H9 (cell line): ENCODE measurements around the gene TMEM98. TPM values are rescaled to one million over a fixed set of nuclear protein-coding genes. Genes with fewer than 3 reads are reported as not detected.

Source experiments
- DNase-seq: peaks from one replicate; pipeline ENCODE4 v3.0.0-alpha.2; 2017
- H2AFZ ChIP-seq: one replicate; pipeline ENCODE4 v1.6.1; 2013; ENCODE audit warnings: mild to moderate bottlenecking, low read length, control low read depth, moderate library complexity
- H2AK5ac ChIP-seq: 2 replicates; pipeline ENCODE4 v1.6.1; 2013; ENCODE audit warnings: low read length, control low read depth, mixed read lengths; ENCODE audit not compliant: insufficient read length
- H2BK120ac ChIP-seq: one replicate; pipeline ENCODE4 v1.6.1; 2013; ENCODE audit warnings: low read depth, mild to moderate bottlenecking, low read length, control low read depth, inconsistent platforms; ENCODE audit not compliant: poor library complexity, severe bottlenecking
- H2BK12ac ChIP-seq: 2 replicates; pipeline ENCODE4 v1.6.1; 2013; ENCODE audit warnings: low read length, control low read depth, mixed read lengths, low read depth; ENCODE audit not compliant: insufficient read length
- H2BK15ac ChIP-seq: 2 replicates; pipeline ENCODE4 v1.6.1; 2013; ENCODE audit warnings: low read depth, low read length, control low read depth
- H2BK20ac ChIP-seq: one replicate; pipeline ENCODE4 v1.6.1; 2013; ENCODE audit warnings: low read depth, mild to moderate bottlenecking, low read length, control low read depth, inconsistent platforms; ENCODE audit not compliant: poor library complexity, severe bottlenecking
- H2BK5ac ChIP-seq: 2 replicates; pipeline ENCODE4 v1.6.1; 2013; ENCODE audit warnings: low read length, control low read depth, mixed read lengths; ENCODE audit not compliant: insufficient read length
- H3K14ac ChIP-seq: 2 replicates; pipeline ENCODE4 v1.6.1; 2013; ENCODE audit warnings: low read length, control low read depth; ENCODE audit not compliant: insufficient read depth
- H3K18ac ChIP-seq: 2 replicates; pipeline ENCODE4 v1.6.1; 2013; ENCODE audit warnings: low read depth, mild to moderate bottlenecking, mixed read lengths, low read length, control low read depth; ENCODE audit not compliant: insufficient read length
- H3K23ac ChIP-seq: 2 replicates; pipeline ENCODE4 v1.6.1; 2013; ENCODE audit warnings: low read length, control low read depth, mixed read lengths, low read depth; ENCODE audit not compliant: insufficient read length
- H3K23me2 ChIP-seq: 2 replicates; pipeline ENCODE4 v1.6.1; 2013; ENCODE audit warnings: low read depth, mild to moderate bottlenecking, mixed read lengths, low read length, control low read depth; ENCODE audit not compliant: insufficient read length, poor library complexity, severe bottlenecking
- H3K27ac ChIP-seq: 2 replicates; pipeline ENCODE4 v1.5.1; 2013; ENCODE audit warnings: low read length, control low read depth, mixed read lengths, low read depth; ENCODE audit not compliant: insufficient read length
- H3K27me3 ChIP-seq: 2 replicates; pipeline ENCODE4 v1.6.1; 2013; ENCODE audit warnings: low read length, control low read depth, inconsistent platforms; ENCODE audit not compliant: insufficient read depth
- H3K4ac ChIP-seq: 2 replicates; pipeline ENCODE4 v1.6.1; 2013; ENCODE audit warnings: low read depth, mild to moderate bottlenecking, control low read depth, inconsistent platforms, low read length, moderate library complexity
- H3K4me1 ChIP-seq: 2 replicates; pipeline ENCODE4 v1.6.1; 2013; ENCODE audit warnings: low read length, control low read depth, inconsistent platforms; ENCODE audit not compliant: insufficient read depth
- H3K4me2 ChIP-seq: 2 replicates; pipeline ENCODE4 v1.6.1; 2013; ENCODE audit warnings: low read length, control low read depth, mixed read lengths; ENCODE audit not compliant: insufficient read length, insufficient read depth
- H3K56ac ChIP-seq: 2 replicates; pipeline ENCODE4 v1.6.1; 2013; ENCODE audit warnings: low read depth, mild to moderate bottlenecking, mixed read lengths, low read length, control low read depth; ENCODE audit not compliant: insufficient read length
- H3K79me1 ChIP-seq: 2 replicates; pipeline ENCODE4 v1.6.1; 2013; ENCODE audit warnings: low read depth, mild to moderate bottlenecking, moderate library complexity, low read length, control low read depth, inconsistent platforms; ENCODE audit not compliant: insufficient read depth, poor library complexity, severe bottlenecking
- H3K79me2 ChIP-seq: 2 replicates; pipeline ENCODE4 v1.6.1; 2013; ENCODE audit warnings: low read length, control low read depth, inconsistent platforms; ENCODE audit not compliant: insufficient read depth
- H3K9ac ChIP-seq: 2 replicates; pipeline ENCODE4 v1.6.1; 2013; ENCODE audit warnings: low read length, control low read depth, mixed read lengths; ENCODE audit not compliant: insufficient read length; ENCODE audit errors: extremely low read depth
- H3K9me3 ChIP-seq: one replicate; pipeline ENCODE4 v1.6.1; 2013; ENCODE audit warnings: low read depth, low read length, inconsistent platforms; ENCODE audit not compliant: control insufficient read depth
- H3T11ph ChIP-seq: one replicate; pipeline ENCODE4 v1.6.1; 2013; ENCODE audit warnings: mild to moderate bottlenecking, low read length, control low read depth, inconsistent platforms
- H4K20me1 ChIP-seq: one replicate; pipeline ENCODE4 v1.6.1; 2013; ENCODE audit not compliant: control insufficient read depth, insufficient read length, insufficient read depth
- H4K5ac ChIP-seq: 2 replicates; pipeline ENCODE4 v1.6.1; 2013; ENCODE audit warnings: low read depth, mild to moderate bottlenecking, mixed read lengths, low read length, control low read depth; ENCODE audit not compliant: insufficient read length
- H4K8ac ChIP-seq: replicated peaks from 2 replicates; pipeline ENCODE4 v1.6.1; 2013; ENCODE audit warnings: low read length, control low read depth, mixed read lengths, low read depth; ENCODE audit not compliant: insufficient read length
- H4K91ac ChIP-seq: 2 replicates; pipeline ENCODE4 v1.6.1; 2013; ENCODE audit warnings: low read depth, mild to moderate bottlenecking, moderate library complexity, mixed read lengths, low read length, control low read depth; ENCODE audit not compliant: insufficient read length
- H3K27ac Mint-ChIP-seq, 3 experiments: 2 replicates in 2 of 3; 3 replicates in 1 of 3; pipeline ENCODE4 v1.8.0; 2020 to 2021; ENCODE audit warnings: mixed read lengths in 3 of 3, mild to moderate bottlenecking in 1 of 3, moderate library complexity in 1 of 3
- H3K27me3 Mint-ChIP-seq: 2 replicates; pipeline ENCODE4 v1.8.0; 2021; ENCODE audit warnings: low read depth, mild to moderate bottlenecking, moderate library complexity, mixed read lengths
- H3K36me3 Mint-ChIP-seq, 3 experiments: 2 replicates in 2 of 3; 3 replicates in 1 of 3; pipeline ENCODE4 v1.8.0; 2020 to 2021; ENCODE audit warnings: low read depth in 3 of 3, mixed read lengths in 3 of 3; ENCODE audit not compliant: insufficient read depth in 1 of 3
- H3K4me1 Mint-ChIP-seq, 2 experiments: 2 replicates each; pipeline ENCODE4 v1.8.0; 2020; ENCODE audit warnings: mixed read lengths in 2 of 2
- H3K4me3 Mint-ChIP-seq, 2 experiments: 2 replicates in 1 of 2; 3 replicates in 1 of 2; pipeline ENCODE4 v1.8.0; 2020 to 2021; ENCODE audit warnings: mild to moderate bottlenecking in 2 of 2, mixed read lengths in 2 of 2, moderate library complexity in 1 of 2
- H3K9me3 Mint-ChIP-seq, 2 experiments: 2 replicates in 1 of 2; 3 replicates in 1 of 2; pipeline ENCODE4 v1.8.0; 2020; ENCODE audit warnings: mild to moderate bottlenecking in 2 of 2, mixed read lengths in 2 of 2, moderate library complexity in 1 of 2
- CTCF ChIP-seq: fragments of 200-600 bp; sonication (generic); conservative IDR thresholded peaks from 3 replicates; pipeline ENCODE4 v1.8.0; 2021; ENCODE audit warnings: antibody characterized with exemption, mild to moderate bottlenecking
- WGBS: extraction: QIAGEN DNeasy Blood & Tissue Kit; methylation state at CpG from one replicate; pipeline ENCODE4 v1.1.7; 2013; ENCODE audit warnings: missing lambda C conversion rate, low lambda C conversion rate, mixed read lengths; ENCODE audit not compliant: insufficient read length; ENCODE audit errors: extremely low coverage; 5-methylcytosine and 5-hydroxymethylcytosine counted together
- total RNA-seq: library from RNA; stranded (reverse); gene quantifications from 2 replicates; pipeline ENCODE4 v1.2.1, GENCODE V29; 2021

The TMEM98 gene
- total RNA-seq, 1 experiment from 2014 or later: 78.4 TPM

GRCh38 chr17:32882029-32882428 is 45.9 kb upstream of the TMEM98 start:
- no peak overlapping the region for H2AK5ac ChIP-seq
- no peak overlapping the region for H4K5ac ChIP-seq
- H3K9me3 ChIP-seq: no peaks in the 10 kb centered on the region
- H2BK12ac ChIP-seq: no peak overlapping the region
- no peaks in the 10 kb centered on the region for H3K79me1 ChIP-seq
- no peak overlapping the region for H3T11ph ChIP-seq
- no peaks in the 10 kb centered on the region for H3K27me3 ChIP-seq
- no peak overlapping the region for H2AFZ ChIP-seq
- H3K23me2 ChIP-seq: peaks cover 3% of the 10 kb centered on the region
- no peak overlapping the region for H2BK5ac ChIP-seq
- H3K23ac ChIP-seq: no peak overlapping the region
- no peak overlapping the region for H3K4me2 ChIP-seq
- H2BK120ac ChIP-seq: no peak overlapping the region
- H3K18ac ChIP-seq: no peak overlapping the region
- TF ChIP-seq CTCF: no peak
- H3K79me2 ChIP-seq: no peaks in the 10 kb centered on the region
- no peaks in the 10 kb centered on the region for H4K20me1 ChIP-seq
- DNase-seq: no peak
- no peak overlapping the region for H3K9ac ChIP-seq
- no peak overlapping the region for H3K56ac ChIP-seq
- H3K4me1 ChIP-seq: no peaks in the 10 kb centered on the region
- H3K4me3 Mint-ChIP-seq: no peak overlapping the region
- H3K4ac ChIP-seq: no peak overlapping the region
- no peak overlapping the region for H2BK20ac ChIP-seq
- no peak overlapping the region for H4K8ac ChIP-seq
- peaks cover 0 to 6% (median 4%) of the 10 kb centered on the region in 3 experiments; a peak in 4 of 7 replicates for H3K36me3 Mint-ChIP-seq
- peaks cover 15 to 21% of the 10 kb centered on the region in 2 experiments for H3K4me1 Mint-ChIP-seq
- H2BK15ac ChIP-seq: no peak overlapping the region
- H3K14ac ChIP-seq: no peak overlapping the region
- H3K27me3 Mint-ChIP-seq: peaks cover 5% of the 10 kb centered on the region; the same call in 1 of the 2 replicates
- H3K27ac ChIP-seq: no peak overlapping the region
- no CpG with 5 or more reads among the region's 6 CpGs for WGBS
- no peak overlapping the region for H3K27ac Mint-ChIP-seq
- no peak overlapping the region for H4K91ac ChIP-seq
- H3K9me3 Mint-ChIP-seq: peaks cover 3 to 4% of the 10 kb centered on the region in 2 experiments; a peak in 3 of 5 replicates
